AG04450 (cell line): ENCODE results near the gene PRKG1. TPM values are rescaled to one million over a fixed set of nuclear protein-coding genes. Genes with fewer than 3 reads are reported as not detected.

Experiments used
- CTCF ChIA-PET: fragments of 300-600, 350-600 bp; formaldehyde crosslinking; extraction: SDS; loops from one replicate; lab custom pipeline; 2022; ENCODE audit warnings: antibody characterized with exemption, inconsistent platforms; lab: Charles Lee
- POLR2A ChIA-PET: fragments of 350-600 bp; formaldehyde crosslinking; extraction: SDS; loops from one replicate; lab custom pipeline; 2021; ENCODE audit warnings: antibody characterized with exemption, inconsistent platforms; lab: Yijun Ruan, JAX
- DNase-seq: peaks from one replicate; pipeline ENCODE4 v3.0.0-alpha.2; 2011; ENCODE audit warnings: low read depth, low spot score
- H3K27ac ChIP-seq: one replicate; pipeline ENCODE4 v1.5.1; 2012; ENCODE audit warnings: low read depth, low read length, control low read depth
- H3K27me3 ChIP-seq: one replicate; pipeline ENCODE4 v1.6.0; 2012; ENCODE audit warnings: low read length; ENCODE audit not compliant: control insufficient read depth, insufficient read depth
- H3K4me3 ChIP-seq: 2 replicates; pipeline ENCODE4 v1.5.1; 2011; ENCODE audit warnings: mild to moderate bottlenecking, low read depth, low read length, control low read depth
- H3K9me3 ChIP-seq: 2 replicates; pipeline ENCODE4 v1.5.1; 2012; ENCODE audit warnings: low read length; ENCODE audit not compliant: control insufficient read depth, insufficient read depth
- polyA plus RNA-seq: library from polyadenylated mRNA; depleted of rRNA; stranded (reverse); fragments of >200 nt; gene quantifications from 2 replicates; pipeline ENCODE4 v1.2.3, GENCODE V29; 2011
- TF ChIP-seq, protein P1 (sequence below): IDR thresholded peaks from 2 replicates; pipeline ENCODE4 v1.5.1; 2011; ENCODE audit warnings: low read depth, low read length, control low read depth, inconsistent platforms

Gene PRKG1
- polyA plus RNA-seq, 1 experiment, result 19.0 TPM

DNA sequence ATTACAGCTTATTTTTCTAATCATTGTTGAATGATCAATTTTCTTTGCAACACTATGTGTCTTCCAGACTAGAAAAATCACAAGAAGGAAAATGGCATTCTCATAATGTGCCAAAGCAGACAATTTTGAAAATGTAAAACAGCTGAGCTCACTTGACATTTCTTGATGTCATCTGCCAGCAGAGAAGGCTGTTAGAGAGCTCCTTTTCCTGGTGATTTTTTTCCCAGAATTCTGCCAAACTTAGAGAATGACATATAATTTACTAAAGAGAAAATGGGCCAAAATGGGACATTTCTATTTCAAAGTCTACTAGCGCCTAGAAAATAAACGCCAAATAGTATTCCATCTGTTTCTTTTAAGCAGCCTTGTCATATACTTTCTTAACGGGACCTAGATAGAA lies 714.0 kb downstream of the PRKG1 start:
- DNase-seq, result no peak
- Histone ChIP-seq H3K9me3 (no peaks in the 10 kb centered on the region), H3K27me3 (no peaks in the 10 kb centered on the region), H3K27ac (no peak overlapping the region), H3K4me3 (no peak overlapping the region)
- CTCF ChIA-PET, result no interaction called here
- POLR2A ChIA-PET, result no interaction called here
- TF ChIP-seq, protein P1, sequence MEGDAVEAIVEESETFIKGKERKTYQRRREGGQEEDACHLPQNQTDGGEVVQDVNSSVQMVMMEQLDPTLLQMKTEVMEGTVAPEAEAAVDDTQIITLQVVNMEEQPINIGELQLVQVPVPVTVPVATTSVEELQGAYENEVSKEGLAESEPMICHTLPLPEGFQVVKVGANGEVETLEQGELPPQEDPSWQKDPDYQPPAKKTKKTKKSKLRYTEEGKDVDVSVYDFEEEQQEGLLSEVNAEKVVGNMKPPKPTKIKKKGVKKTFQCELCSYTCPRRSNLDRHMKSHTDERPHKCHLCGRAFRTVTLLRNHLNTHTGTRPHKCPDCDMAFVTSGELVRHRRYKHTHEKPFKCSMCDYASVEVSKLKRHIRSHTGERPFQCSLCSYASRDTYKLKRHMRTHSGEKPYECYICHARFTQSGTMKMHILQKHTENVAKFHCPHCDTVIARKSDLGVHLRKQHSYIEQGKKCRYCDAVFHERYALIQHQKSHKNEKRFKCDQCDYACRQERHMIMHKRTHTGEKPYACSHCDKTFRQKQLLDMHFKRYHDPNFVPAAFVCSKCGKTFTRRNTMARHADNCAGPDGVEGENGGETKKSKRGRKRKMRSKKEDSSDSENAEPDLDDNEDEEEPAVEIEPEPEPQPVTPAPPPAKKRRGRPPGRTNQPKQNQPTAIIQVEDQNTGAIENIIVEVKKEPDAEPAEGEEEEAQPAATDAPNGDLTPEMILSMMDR, result no peak

DNA sequence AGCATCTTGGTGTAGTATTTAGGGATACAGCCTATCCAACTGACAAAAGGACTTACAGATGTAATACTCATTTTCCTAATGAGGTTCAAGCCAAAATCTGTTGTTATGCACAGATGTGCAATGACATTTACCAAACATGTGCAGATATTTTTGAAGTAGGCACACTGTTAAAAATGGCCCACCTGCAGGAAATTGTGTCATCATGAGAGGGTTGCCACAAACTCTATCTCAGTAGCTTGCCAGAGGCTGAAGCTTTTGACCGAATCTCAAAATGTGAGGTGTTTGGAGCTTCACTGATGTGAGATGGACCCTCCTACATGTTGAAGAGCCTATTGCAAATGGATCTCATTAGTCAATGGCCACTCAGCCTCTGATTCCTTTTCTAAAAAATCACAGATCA lies 714.8 kb downstream of the PRKG1 start:
- H3K27me3 ChIP-seq, result no peaks in the 10 kb centered on the region
- ChIA-PET POLR2A (no interaction called here), CTCF (no interaction called here)
- H3K4me3 ChIP-seq, result no peak overlapping the region
- H3K9me3 ChIP-seq, result no peaks in the 10 kb centered on the region
- TF ChIP-seq, protein P1, result no peak
- no peak overlapping the region for H3K27ac ChIP-seq
- no peak for DNase-seq

DNA sequence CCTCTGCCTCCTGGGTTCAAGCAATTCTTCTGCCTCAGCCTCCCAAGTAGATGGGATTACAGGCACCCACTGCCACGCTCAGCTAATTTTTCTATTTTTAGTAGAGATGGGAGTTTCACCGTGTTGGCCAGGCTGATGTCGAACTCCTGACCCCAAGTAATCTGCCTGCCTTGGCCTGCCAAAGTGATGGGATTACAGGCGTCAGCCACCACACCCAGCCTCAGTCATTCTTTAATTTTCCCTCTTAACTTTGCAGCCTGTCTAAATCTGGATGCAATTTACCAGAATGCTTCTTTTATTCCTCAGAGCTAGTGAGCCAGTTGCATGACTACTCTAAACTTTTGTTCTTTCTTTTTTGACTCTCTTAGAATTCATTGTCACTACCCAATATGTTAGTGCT lies 715.6 kb downstream of the PRKG1 start:
- TF ChIP-seq, protein P1, result no peak
- ChIA-PET CTCF (no interaction called here), POLR2A (no interaction called here)
- Histone ChIP-seq H3K27me3 (no peaks in the 10 kb centered on the region), H3K27ac (no peak overlapping the region), H3K9me3 (no peaks in the 10 kb centered on the region), H3K4me3 (no peak overlapping the region)
- DNase-seq, result no peak

DNA sequence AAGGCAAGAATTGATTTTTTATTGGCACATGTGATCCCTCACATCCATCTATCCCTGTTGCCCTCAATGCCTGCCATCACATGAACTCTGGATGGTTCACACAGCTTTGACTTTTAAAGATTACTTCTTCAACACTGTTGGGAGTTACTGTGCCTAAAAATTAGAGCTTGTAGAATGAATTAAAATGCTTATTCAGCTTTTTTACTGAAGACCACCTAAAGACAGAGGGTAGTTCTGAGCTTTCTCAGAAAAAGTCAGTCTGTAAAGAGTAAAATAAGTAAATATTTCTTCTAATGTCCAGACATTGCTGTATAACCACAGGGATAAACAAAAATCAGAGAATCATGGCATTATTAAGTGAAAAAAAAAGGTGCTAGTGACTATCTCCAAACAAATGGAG lies 718.4 kb downstream of the PRKG1 start:
- Histone ChIP-seq H3K27me3 (no peaks in the 10 kb centered on the region), H3K27ac (no peak overlapping the region), H3K9me3 (no peaks in the 10 kb centered on the region), H3K4me3 (no peak overlapping the region)
- DNase-seq, result no peak
- TF ChIP-seq, protein P1, result no peak
- ChIA-PET POLR2A (no interaction called here), CTCF (no interaction called here)

DNA sequence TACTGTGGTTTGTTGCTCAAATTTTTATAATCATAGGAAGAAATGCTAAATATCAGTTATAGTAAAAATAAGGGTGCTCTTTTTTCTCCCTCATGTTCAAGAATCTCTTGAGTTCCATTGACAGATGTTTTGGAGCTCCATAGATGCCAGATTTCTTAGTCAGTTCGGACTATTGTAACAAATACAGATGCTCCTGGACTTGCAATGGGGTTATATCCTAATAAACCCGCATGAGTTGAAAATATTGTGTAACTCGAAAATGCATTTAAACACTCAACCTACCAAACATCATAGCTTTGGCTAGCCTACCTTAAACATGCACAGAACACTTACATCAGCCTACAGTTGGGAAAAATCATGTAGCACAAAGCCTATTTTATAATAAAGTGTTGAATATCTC lies 725.8 kb downstream of the PRKG1 start:
- DNase-seq, result peak; percentile 3
- H3K4me3 ChIP-seq, result no peak overlapping the region
- POLR2A ChIA-PET, result no interaction called here

More for the DNA sequence above, 725.8 kb downstream of the PRKG1 start:
- no peaks in the 10 kb centered on the region for H3K9me3 ChIP-seq
- CTCF ChIA-PET, result no interaction called here
- TF ChIP-seq, protein P1, result no peak
- no peaks in the 10 kb centered on the region for H3K27me3 ChIP-seq
- no peak overlapping the region for H3K27ac ChIP-seq
